Measurements from ENCODE around the gene MXD4. TPM values are rescaled to one million over a fixed set of nuclear protein-coding genes. Genes with fewer than 3 reads are reported as not detected.

Gene MXD4
- total RNA-seq, 1 donor from 2014 or later = 36.7 TPM

DNA sequence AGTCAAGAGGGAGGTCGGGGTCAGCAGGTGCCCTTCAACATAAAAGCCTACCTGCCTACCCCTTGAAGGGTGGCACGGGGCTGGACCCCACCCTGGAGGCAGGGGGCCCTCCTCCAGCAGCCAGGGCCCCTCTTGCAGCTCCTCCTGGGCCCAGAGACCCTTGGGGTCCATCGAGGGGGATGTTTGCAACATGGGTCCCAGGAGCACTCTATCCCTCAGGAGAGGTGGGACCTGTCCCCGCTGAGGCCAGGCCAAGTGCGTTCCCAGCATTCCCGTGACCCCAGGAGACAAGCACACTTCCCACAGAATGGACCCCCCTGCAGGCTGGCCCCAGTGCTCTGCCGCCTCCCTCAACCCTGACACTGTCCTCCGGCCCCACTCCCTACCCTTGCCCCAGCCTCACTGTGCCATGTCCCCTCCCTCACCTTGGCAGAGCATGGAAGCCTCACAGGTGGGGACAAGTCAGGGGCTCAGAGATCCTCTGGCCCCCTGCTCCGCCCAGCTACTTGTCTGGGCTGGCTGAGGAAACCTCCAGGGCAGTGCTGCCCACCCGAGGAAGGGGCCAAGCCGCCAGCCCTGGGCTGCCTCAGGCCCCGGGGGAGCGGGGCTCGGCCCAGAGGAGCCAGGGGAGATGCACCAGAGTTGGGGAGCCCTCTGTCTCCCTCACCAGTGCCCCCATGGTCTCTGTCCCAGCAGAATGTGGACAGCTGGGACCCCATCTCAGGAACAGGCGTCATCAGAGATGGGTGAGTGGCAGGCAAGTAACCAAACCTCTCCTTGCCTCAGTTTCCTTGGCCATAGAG is 2.2 kb downstream of the MXD4 start:
- TF ChIP-seq, protein P1, sequence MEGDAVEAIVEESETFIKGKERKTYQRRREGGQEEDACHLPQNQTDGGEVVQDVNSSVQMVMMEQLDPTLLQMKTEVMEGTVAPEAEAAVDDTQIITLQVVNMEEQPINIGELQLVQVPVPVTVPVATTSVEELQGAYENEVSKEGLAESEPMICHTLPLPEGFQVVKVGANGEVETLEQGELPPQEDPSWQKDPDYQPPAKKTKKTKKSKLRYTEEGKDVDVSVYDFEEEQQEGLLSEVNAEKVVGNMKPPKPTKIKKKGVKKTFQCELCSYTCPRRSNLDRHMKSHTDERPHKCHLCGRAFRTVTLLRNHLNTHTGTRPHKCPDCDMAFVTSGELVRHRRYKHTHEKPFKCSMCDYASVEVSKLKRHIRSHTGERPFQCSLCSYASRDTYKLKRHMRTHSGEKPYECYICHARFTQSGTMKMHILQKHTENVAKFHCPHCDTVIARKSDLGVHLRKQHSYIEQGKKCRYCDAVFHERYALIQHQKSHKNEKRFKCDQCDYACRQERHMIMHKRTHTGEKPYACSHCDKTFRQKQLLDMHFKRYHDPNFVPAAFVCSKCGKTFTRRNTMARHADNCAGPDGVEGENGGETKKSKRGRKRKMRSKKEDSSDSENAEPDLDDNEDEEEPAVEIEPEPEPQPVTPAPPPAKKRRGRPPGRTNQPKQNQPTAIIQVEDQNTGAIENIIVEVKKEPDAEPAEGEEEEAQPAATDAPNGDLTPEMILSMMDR (IDR thresholded peaks at IDR 0.05) = no peak
- ChIA-PET POLR2A (interaction anchor here (0.5 to 1.6 kb wide), 5 partner anchors 16 to 339 kb away, joined by 3 to 5 read pairs (median 4); partner anchors contain the start of genes HAUS3 and POLN), CTCF (no interaction called here)
- Mint-ChIP-seq H3K36me3 (ENCODE audit: low read depth) (peaks cover 16% of the 10 kb centered on the region), H3K4me1 (peaks cover 25% of the 10 kb centered on the region), H3K4me3 (peak overlapping the region; percentile 75), H3K27ac (no peak overlapping the region), H3K9me3 (no peaks in the 10 kb centered on the region), H3K27me3 (no peaks in the 10 kb centered on the region)
- DNase-seq = peak; percentile 13
- ATAC-seq (ENCODE audit: low read depth) = no peak
- intact Hi-C loops (cut with micrococcal nuclease) = loop anchor here (5.0 kb wide), 3 partner anchors 38 to 252 kb away; partner anchors contain the start of gene NELFA

DNA sequence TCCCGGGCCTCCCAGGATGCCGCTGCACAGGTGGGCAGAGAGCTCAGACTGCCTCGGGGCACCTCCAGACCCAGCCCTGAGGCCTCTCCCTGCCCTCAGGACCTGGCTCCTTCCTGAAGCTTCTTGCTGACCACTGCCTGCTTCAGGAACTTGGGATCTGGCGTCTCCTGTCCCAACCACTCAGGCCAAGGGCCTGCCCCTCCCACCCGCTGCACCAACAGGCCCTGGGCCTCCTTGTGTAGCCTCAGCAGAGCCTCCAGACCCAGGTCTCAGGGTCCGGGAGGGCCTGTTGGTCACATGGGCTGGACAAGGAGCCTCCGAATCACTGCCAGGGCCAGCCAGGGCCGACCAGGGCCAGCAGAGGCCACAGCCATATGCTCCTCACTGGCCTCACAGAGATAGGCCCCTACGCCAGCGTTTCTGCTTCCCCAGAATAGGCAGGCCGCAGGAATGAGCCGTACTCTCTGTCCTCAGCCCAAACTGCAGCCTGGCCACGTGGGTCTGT is 2.8 kb downstream of the MXD4 start:
- Mint-ChIP-seq H3K4me3 (no peak overlapping the region), H3K9me3 (no peaks in the 10 kb centered on the region), H3K27me3 (no peaks in the 10 kb centered on the region), H3K36me3 (ENCODE audit: low read depth) (peaks cover 22% of the 10 kb centered on the region), H3K4me1 (peaks cover 25% of the 10 kb centered on the region), H3K27ac (no peak overlapping the region)
- no peak for ATAC-seq (ENCODE audit: low read depth)
- TF ChIP-seq, protein P1 (IDR thresholded peaks at IDR 0.05) = no peak
- intact Hi-C loops (cut with micrococcal nuclease) = no loop called here
- ChIA-PET CTCF (no interaction called here), POLR2A (no interaction called here)
- DNase-seq = peak; percentile 13

DNA sequence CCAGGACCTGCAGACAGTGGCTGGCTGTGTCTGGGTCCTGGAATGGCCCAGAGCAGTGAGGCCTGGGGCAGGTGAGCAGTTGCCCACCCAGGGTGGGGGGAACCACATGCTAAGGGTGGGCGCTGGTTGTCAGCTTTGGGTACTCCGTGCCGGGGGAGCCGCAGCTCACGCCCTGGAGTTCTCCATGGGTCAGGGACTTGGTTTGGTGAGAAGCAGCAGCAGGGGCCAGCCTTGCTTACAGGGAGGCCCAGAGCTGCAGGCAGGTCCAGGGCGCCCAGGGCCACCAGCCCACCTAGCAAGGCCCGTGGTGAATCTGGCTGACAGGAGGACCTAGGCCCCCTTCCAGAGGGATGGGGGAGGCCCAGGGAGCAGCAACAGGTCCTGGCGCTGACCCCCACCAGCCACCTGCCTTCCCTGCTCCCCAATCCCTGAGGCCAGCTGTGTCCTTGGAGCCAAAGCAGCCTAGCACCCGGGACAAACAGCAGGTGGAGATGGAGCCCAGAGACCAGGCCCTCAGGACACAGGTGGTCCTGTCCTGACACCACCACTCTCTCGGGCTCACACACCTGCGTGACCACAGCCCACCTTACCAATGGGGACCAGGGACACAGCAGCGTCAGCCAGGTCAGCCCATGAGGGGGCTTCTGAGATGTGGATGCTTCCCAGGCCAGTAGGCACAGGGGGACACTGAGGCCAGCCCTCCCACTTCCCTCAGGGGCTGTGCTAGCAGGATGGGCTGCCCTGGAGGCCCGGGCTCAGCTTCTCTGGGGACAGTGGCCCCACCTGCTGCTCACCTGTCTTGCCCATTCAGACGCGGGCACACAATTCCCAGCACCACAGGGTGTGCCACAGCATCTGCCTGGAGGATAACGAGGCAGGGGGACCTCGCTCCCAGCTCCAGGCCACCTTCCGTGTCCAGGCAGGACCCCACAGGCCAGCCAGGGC is 3.5 kb downstream of the MXD4 start:
- H3K36me3 Mint-ChIP-seq (ENCODE audit: low read depth) = peaks cover 26% of the 10 kb centered on the region
- DNase-seq (peak; percentile 14), ATAC-seq (ENCODE audit: low read depth) (no peak)
- no peak overlapping the region for H3K27ac Mint-ChIP-seq
- H3K9me3 Mint-ChIP-seq = no peaks in the 10 kb centered on the region
- no peaks in the 10 kb centered on the region for H3K27me3 Mint-ChIP-seq
- TF ChIP-seq, protein P1 (IDR thresholded peaks at IDR 0.05) = no peak
- ChIA-PET CTCF (no interaction called here), POLR2A (interaction anchor here (1.3 kb wide), 1 partner anchor 16 kb away, joined by 3 read pairs; the partner anchor contains the start of genes HAUS3 and POLN)
- peaks cover 21% of the 10 kb centered on the region for H3K4me1 Mint-ChIP-seq
- H3K4me3 Mint-ChIP-seq = no peak overlapping the region
- intact Hi-C loops (cut with micrococcal nuclease) = no loop called here

DNA sequence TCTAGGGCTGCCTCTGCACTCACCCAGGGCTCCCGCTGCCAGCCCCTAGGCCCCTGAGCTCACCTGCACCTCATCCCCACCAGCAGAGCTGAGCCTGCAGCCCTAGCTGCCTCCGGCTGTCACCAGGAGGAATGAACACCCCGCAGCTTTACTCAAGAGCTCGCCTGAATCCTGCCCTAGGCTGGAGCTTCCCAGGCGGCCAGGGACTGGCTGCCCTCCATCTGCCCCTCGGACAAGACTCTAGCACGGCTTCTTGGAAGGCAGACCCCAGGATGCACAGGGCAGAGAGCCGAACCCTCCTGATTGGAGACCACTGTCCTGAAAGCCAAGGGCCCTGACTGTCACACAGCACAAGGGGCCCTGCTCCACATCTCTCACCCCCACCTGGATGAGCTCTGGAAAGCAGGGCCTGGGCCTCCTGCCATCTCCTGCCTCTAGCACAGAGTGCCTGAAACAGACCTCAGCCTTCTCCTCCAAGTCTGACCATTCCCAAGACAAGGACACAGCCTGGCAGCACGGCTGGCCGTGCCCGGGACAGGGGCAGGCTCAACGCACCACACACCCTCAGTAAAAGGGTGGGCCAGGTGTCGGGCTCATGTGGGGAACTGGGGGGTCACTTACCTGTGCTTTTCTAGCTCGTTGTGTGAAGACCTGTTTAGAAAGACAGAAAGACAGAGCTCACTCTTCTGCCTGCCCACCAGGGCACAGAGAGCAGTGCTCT is 4.4 kb downstream of the MXD4 start:
- DNase-seq (peak; percentile 12), ATAC-seq (ENCODE audit: low read depth) (no peak)
- Mint-ChIP-seq H3K36me3 (ENCODE audit: low read depth) (peaks cover 31% of the 10 kb centered on the region), H3K4me3 (no peak overlapping the region), H3K4me1 (peaks cover 17% of the 10 kb centered on the region), H3K9me3 (no peaks in the 10 kb centered on the region), H3K27me3 (no peaks in the 10 kb centered on the region), H3K27ac (peak overlapping the region; percentile 21)
- ChIA-PET CTCF (no interaction called here), POLR2A (interaction anchor here (1.3 kb wide), 1 partner anchor 15 kb away, joined by 3 read pairs; the partner anchor contains the start of genes HAUS3 and POLN)
- TF ChIP-seq, protein P1 (IDR thresholded peaks at IDR 0.05) = no peak
- intact Hi-C loops (cut with micrococcal nuclease) = no loop called here

Data from activated B cell treated with CpG ODN at 0.5 μM for 24 hours (primary cell).